MCF 10A (cell line): ENCODE data around the gene RAP1A. TPM values are rescaled to one million over a fixed set of nuclear protein-coding genes. Genes with fewer than 3 reads are reported as not detected.

ENCODE experiments used
- BruUV-seq: library from RNA; stranded (reverse); fragments of 400-500 nt; replicated peaks from 2 replicates; lab custom pipeline; 2021; lab: Mats Ljungman, UMichigan
- CTCF ChIA-PET: fragments of 300-600 bp; sonication (Branson Sonifier 250); formaldehyde crosslinking; extraction: SDS; loops from one replicate; lab custom pipeline; 2021; ENCODE audit warnings: antibody characterized with exemption, inconsistent platforms; lab: Yijun Ruan, JAX
- POLR2A ChIA-PET: fragments of 300-600, 350-650 bp; sonication (Branson Sonifier 250); formaldehyde crosslinking; extraction: SDS; loops from one replicate; lab custom pipeline; 2020; ENCODE audit warnings: antibody characterized with exemption, inconsistent platforms; lab: Yijun Ruan, JAX
- DNase-seq: peaks from one replicate; pipeline ENCODE4 v3.0.0-alpha.2; 2018; ENCODE audit not compliant: unreplicated experiment
- H3K27ac Mint-ChIP-seq: one replicate; pipeline ENCODE4 v1.8.0; 2022; ENCODE audit warnings: mild to moderate bottlenecking, low read depth, mixed read lengths; ENCODE audit not compliant: unreplicated experiment
- H3K27me3 Mint-ChIP-seq: one replicate; pipeline ENCODE4 v1.8.0; 2022; ENCODE audit warnings: mixed read lengths; ENCODE audit not compliant: insufficient read depth, unreplicated experiment
- H3K36me3 Mint-ChIP-seq: one replicate; pipeline ENCODE4 v1.8.0; 2022; ENCODE audit warnings: mild to moderate bottlenecking, moderate library complexity, mixed read lengths; ENCODE audit not compliant: insufficient read depth, unreplicated experiment
- H3K4me1 Mint-ChIP-seq: one replicate; pipeline ENCODE4 v1.8.0; 2022; ENCODE audit warnings: mixed read lengths; ENCODE audit not compliant: insufficient read depth, unreplicated experiment
- H3K4me3 Mint-ChIP-seq: one replicate; pipeline ENCODE4 v1.8.0; 2022; ENCODE audit warnings: mild to moderate bottlenecking, moderate library complexity, mixed read lengths; ENCODE audit not compliant: unreplicated experiment
- H3K9me3 Mint-ChIP-seq: one replicate; pipeline ENCODE4 v1.8.0; 2022; ENCODE audit warnings: mixed read lengths; ENCODE audit not compliant: unreplicated experiment
- CTCF ChIP-seq: fragments of 200-600 bp; IDR thresholded peaks from one replicate; pipeline ENCODE4 v1.8.0; 2022; ENCODE audit warnings: antibody characterized with exemption, mild to moderate bottlenecking; ENCODE audit not compliant: unreplicated experiment
- intact Hi-C: fragments of 100-400 bp; cut with micrococcal nuclease; formaldehyde crosslinking; loops from 2 replicates; pipeline ENCODE4 v1.14.1; 2022
- total RNA-seq: library from RNA; stranded (reverse); gene quantifications from 2 replicates; pipeline ENCODE4 v1.2.3, GENCODE V29; 2022

RAP1A gene
- total RNA-seq, 1 experiment from 2014 or later = 39.3 TPM

DNA sequence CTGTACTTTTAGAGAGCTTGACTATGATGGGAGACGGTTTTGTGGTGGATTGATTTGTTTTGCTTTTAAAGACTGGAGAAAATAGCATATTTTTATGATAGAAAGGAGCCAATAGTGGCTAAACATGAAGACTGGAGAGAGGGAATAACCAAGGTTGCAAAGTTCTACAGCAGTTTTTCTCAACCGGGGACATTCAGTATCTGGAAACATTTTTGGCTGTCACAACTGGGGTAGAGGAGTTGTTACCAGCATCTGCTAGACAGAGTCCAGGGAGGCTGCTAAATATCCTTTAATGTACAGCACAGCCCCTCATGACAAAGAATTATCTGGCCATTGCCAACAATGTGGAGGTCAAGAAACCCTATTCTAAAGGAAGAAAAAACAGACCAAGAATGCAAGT lies 38.4 kb upstream of the RAP1A start:
- Mint-ChIP-seq H3K9me3 (no peaks in the 10 kb centered on the region), H3K36me3 (no peaks in the 10 kb centered on the region), H3K4me1 (no peaks in the 10 kb centered on the region), H3K27me3 (no peaks in the 10 kb centered on the region), H3K27ac (no peak overlapping the region), H3K4me3 (no peak overlapping the region)
- no peak for DNase-seq
- intact Hi-C loops = no loop called here
- ChIA-PET CTCF (no interaction called here), POLR2A (no interaction called here)
- BruUV-seq = no TSS peak
- TF ChIP-seq CTCF = no peak

- TF ChIP-seq CTCF = no peak
- intact Hi-C loops = no loop called here
- ChIA-PET CTCF (interaction anchor here (0.7 to 0.8 kb wide), 3 partner anchors 10 to 74 kb away, joined by 4 to 5 read pairs (median 5); no protein-coding TSS in a partner anchor), POLR2A (interaction anchor here (2.1 kb wide), 1 partner anchor 11 kb away, joined by 9 read pairs; no protein-coding TSS in a partner anchor)
- no peaks in the 10 kb centered on the region for H3K36me3 Mint-ChIP-seq
- BruUV-seq = no TSS peak
- H3K4me1 Mint-ChIP-seq = no peaks in the 10 kb centered on the region
- no peak overlapping the region for H3K4me3 Mint-ChIP-seq
- no peaks in the 10 kb centered on the region for H3K9me3 Mint-ChIP-seq
- DNase-seq = no peak
- H3K27me3 Mint-ChIP-seq = no peaks in the 10 kb centered on the region
- no peak overlapping the region for H3K27ac Mint-ChIP-seq
These were observed 37.6 kb upstream of the RAP1A start for GRCh38 chr1:111582016-111582415.

GRCh38 chr1:111582644-111583618 lies 36.7 kb upstream of the RAP1A start:
- DNase-seq = no peak
- no peak for TF ChIP-seq CTCF
- intact Hi-C loops = no loop called here
- no peaks in the 10 kb centered on the region for H3K36me3 Mint-ChIP-seq
- no peak overlapping the region for H3K27ac Mint-ChIP-seq
- H3K27me3 Mint-ChIP-seq = no peaks in the 10 kb centered on the region
- no peaks in the 10 kb centered on the region for H3K9me3 Mint-ChIP-seq
- no TSS peak for BruUV-seq
- ChIA-PET POLR2A (interaction anchor here (0.6 to 2.1 kb wide), 6 partner anchors 10 to 1679 kb away, joined by 3 to 9 read pairs (median 3); partner anchors contain the start of gene RAP1A), CTCF (interaction anchor here (0.5 to 0.8 kb wide), 5 partner anchors 11 to 172 kb away, joined by 3 to 5 read pairs (median 4); no protein-coding TSS in a partner anchor)
- H3K4me3 Mint-ChIP-seq = no peak overlapping the region
- H3K4me1 Mint-ChIP-seq = no peaks in the 10 kb centered on the region

DNA sequence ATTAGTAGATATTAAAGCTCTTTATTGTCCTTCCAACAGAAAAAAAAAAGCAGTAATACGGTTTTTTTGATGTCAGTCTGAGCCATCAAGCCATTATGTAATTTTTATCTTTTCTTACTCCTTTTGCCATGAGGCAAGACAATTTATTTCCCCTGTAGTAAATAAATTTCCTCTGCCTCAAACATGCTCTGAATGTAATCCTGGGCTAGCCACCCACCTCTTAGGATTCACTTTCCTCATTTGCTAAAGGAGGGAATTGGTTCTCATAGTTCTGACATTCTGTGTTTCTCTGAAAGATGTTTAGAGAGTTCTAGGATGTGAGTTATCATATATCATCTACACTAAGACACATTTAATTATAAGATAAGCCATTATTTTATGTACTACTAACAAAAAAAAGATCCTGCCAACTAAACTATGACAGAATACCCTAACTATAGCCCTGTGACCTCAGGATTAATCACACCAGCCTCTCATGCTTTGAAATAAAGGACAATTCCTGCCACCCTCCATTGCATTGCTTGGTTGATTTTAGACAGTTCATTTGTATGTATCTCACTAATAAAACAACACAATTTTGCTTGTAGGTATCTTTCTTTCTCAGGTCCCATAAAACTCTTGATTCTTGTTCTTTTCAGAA lies 34.0 kb upstream of the RAP1A start:
- intact Hi-C loops = no loop called here
- POLR2A ChIA-PET = interaction anchor here (0.6 kb wide), 1 partner anchor 78 kb away, joined by 3 read pairs; no protein-coding TSS in a partner anchor

More for the DNA sequence above, 34.0 kb upstream of the RAP1A start:
- Mint-ChIP-seq H3K4me3 (no peak overlapping the region), H3K27ac (no peak overlapping the region), H3K27me3 (no peaks in the 10 kb centered on the region), H3K9me3 (no peaks in the 10 kb centered on the region), H3K36me3 (no peaks in the 10 kb centered on the region), H3K4me1 (no peaks in the 10 kb centered on the region)
- no peak for DNase-seq
- CTCF ChIA-PET = no interaction called here
- no peak for TF ChIP-seq CTCF
- no TSS peak for BruUV-seq
